Thymus (tissue), 11 donors: ENCODE data around the gene EML1. TPM values are rescaled to one million over a fixed set of nuclear protein-coding genes. Genes with fewer than 3 reads are reported as not detected.

ENCODE experiments used
- DNase-seq, 9 donors: peaks; one replicate each; pipeline ENCODE4 v3.0.0-alpha.2; 2013; ENCODE audit warnings: low spot score in 9 of 9, low read depth in 6 of 9, missing footprints in 1 of 9
- H3K27ac ChIP-seq, 2 donors: one replicate each; pipeline ENCODE4 v1.5.1; 2013; ENCODE audit warnings: control low read depth in 1 of 2, low read depth in 1 of 2, low read length in 1 of 2, mild to moderate bottlenecking in 1 of 2, moderate library complexity in 1 of 2
- H3K27me3 ChIP-seq, 2 donors: one replicate each; pipeline ENCODE4 v1.5.1; 2013; ENCODE audit warnings: low read length in 1 of 2; ENCODE audit not compliant: control insufficient read depth in 2 of 2, insufficient read depth in 1 of 2
- H3K36me3 ChIP-seq, 2 donors: one replicate each; pipeline ENCODE4 v1.5.1; 2013; ENCODE audit warnings: low read length in 1 of 2, mild to moderate bottlenecking in 1 of 2, moderate library complexity in 1 of 2; ENCODE audit not compliant: control insufficient read depth in 2 of 2, insufficient read depth in 2 of 2
- H3K4me1 ChIP-seq, 2 donors: one replicate each; pipeline ENCODE4 v1.5.1; 2013; ENCODE audit warnings: low read length in 2 of 2; ENCODE audit not compliant: control insufficient read depth in 2 of 2, insufficient read depth in 2 of 2
- H3K4me3 ChIP-seq, 2 donors: one replicate each; pipeline ENCODE4 v1.5.1; 2013; ENCODE audit warnings: low read length in 2 of 2, control low read depth in 1 of 2, mild to moderate bottlenecking in 1 of 2
- H3K9me3 ChIP-seq, 2 donors: one replicate each; pipeline ENCODE4 v1.5.1; 2013; ENCODE audit warnings: low read length in 1 of 2, mild to moderate bottlenecking in 1 of 2; ENCODE audit not compliant: control insufficient read depth in 2 of 2, insufficient read depth in 1 of 2
- WGBS: extraction: QIAGEN DNeasy Blood & Tissue Kit; methylation state at CpG from one replicate; pipeline ENCODE4 v1.1.7; 2013; 5-methylcytosine and 5-hydroxymethylcytosine counted together
- polyA plus RNA-seq: library from polyadenylated mRNA; stranded (reverse); fragments of 200-250 nt; gene quantifications from one replicate; pipeline ENCODE4 v1.2.3, GENCODE V29; 2013
- total RNA-seq: library from RNA; stranded (reverse); fragments of 120-200 nt; gene quantifications from one replicate; pipeline ENCODE4 v1.2.4, GENCODE V29; 2013
- donor health status: healthy.

EML1 gene
- total and polyA plus RNA-seq, 2 donors, result 1.7 to 2.7 TPM

GRCh38 chr14:99904506-99904905 is 111.3 kb downstream of the EML1 start:
- no peaks in the 10 kb centered on the region for H3K36me3 ChIP-seq
- WGBS, result 94% methylated on average over 2 of the region's 2 CpGs
- no peaks in the 10 kb centered on the region for H3K9me3 ChIP-seq
- no peak for DNase-seq
- no peak overlapping the region for H3K4me3 ChIP-seq
- H3K4me1 ChIP-seq, result no peaks in the 10 kb centered on the region
- H3K27ac ChIP-seq, result no peak overlapping the region
- no peaks in the 10 kb centered on the region for H3K27me3 ChIP-seq

- WGBS, result 97% methylated on average over 5 of the region's 5 CpGs
- Histone ChIP-seq H3K27ac (no peak overlapping the region), H3K9me3 (no peaks in the 10 kb centered on the region), H3K36me3 (no peaks in the 10 kb centered on the region), H3K4me3 (no peak overlapping the region), H3K27me3 (no peaks in the 10 kb centered on the region), H3K4me1 (no peaks in the 10 kb centered on the region)
- DNase-seq, result no peak
Observed at GRCh38 chr14:99905121-99905520, 111.9 kb downstream of the EML1 start.

- no peak for DNase-seq
- H3K27ac ChIP-seq, result no peak overlapping the region
- H3K4me3 ChIP-seq, result no peak overlapping the region
- no peaks in the 10 kb centered on the region for H3K36me3 ChIP-seq
- no peaks in the 10 kb centered on the region for H3K4me1 ChIP-seq
- no peaks in the 10 kb centered on the region for H3K9me3 ChIP-seq
- H3K27me3 ChIP-seq, result no peaks in the 10 kb centered on the region
- 95% methylated on average over 24 of the region's 24 CpGs for WGBS
Observed at GRCh38 chr14:99907761-99908652, 114.8 kb downstream of the EML1 start.

- no peak overlapping the region for H3K4me3 ChIP-seq
- no peak for DNase-seq
- H3K27me3 ChIP-seq, result no peaks in the 10 kb centered on the region
- H3K36me3 ChIP-seq, result no peaks in the 10 kb centered on the region
- WGBS, result 95% methylated on average over 7 of the region's 7 CpGs
- H3K9me3 ChIP-seq, result no peaks in the 10 kb centered on the region
- no peak overlapping the region for H3K27ac ChIP-seq
- no peaks in the 10 kb centered on the region for H3K4me1 ChIP-seq
Observed at GRCh38 chr14:99908653-99909250, 115.5 kb downstream of the EML1 start.

GRCh38 chr14:99909513-99910064 is 116.4 kb downstream of the EML1 start:
- Histone ChIP-seq H3K36me3 (no peaks in the 10 kb centered on the region), H3K27ac (no peak overlapping the region), H3K4me3 (no peak overlapping the region), H3K27me3 (no peaks in the 10 kb centered on the region), H3K9me3 (no peaks in the 10 kb centered on the region), H3K4me1 (no peaks in the 10 kb centered on the region)
- 93% methylated on average over 12 of the region's 12 CpGs for WGBS
- no peak for DNase-seq

- no peak for DNase-seq
- H3K27ac ChIP-seq, result no peak overlapping the region
- H3K27me3 ChIP-seq, result peaks cover 0 to under 1% of the 10 kb centered on the region in 2 donors
- no peaks in the 10 kb centered on the region for H3K4me1 ChIP-seq
- H3K9me3 ChIP-seq, result no peaks in the 10 kb centered on the region
- no peak overlapping the region for H3K4me3 ChIP-seq
- no peaks in the 10 kb centered on the region for H3K36me3 ChIP-seq
- WGBS, result 94% methylated on average over 11 of the region's 11 CpGs
Observed at GRCh38 chr14:99910337-99911309, 117.4 kb downstream of the EML1 start.

- Histone ChIP-seq H3K4me1 (no peaks in the 10 kb centered on the region), H3K4me3 (no peak overlapping the region), H3K27ac (no peak overlapping the region), H3K27me3 (peaks cover 0 to 3% of the 10 kb centered on the region in 2 donors), H3K9me3 (no peaks in the 10 kb centered on the region), H3K36me3 (no peaks in the 10 kb centered on the region)
- no peak for DNase-seq
- WGBS, result 95% methylated on average over 10 of the region's 10 CpGs
Observed at GRCh38 chr14:99915305-99916090, 122.3 kb downstream of the EML1 start.

GRCh38 chr14:99916091-99916383 is 122.8 kb downstream of the EML1 start:
- Histone ChIP-seq H3K27me3 (peaks cover 0 to 3% of the 10 kb centered on the region in 2 donors), H3K27ac (no peak overlapping the region), H3K9me3 (no peaks in the 10 kb centered on the region), H3K4me3 (no peak overlapping the region), H3K4me1 (no peaks in the 10 kb centered on the region), H3K36me3 (no peaks in the 10 kb centered on the region)
- 96% methylated on average over 2 of the region's 2 CpGs for WGBS
- no peak for DNase-seq
